Measurements from ENCODE around the gene C19orf12.

Gene C19orf12

DNA sequence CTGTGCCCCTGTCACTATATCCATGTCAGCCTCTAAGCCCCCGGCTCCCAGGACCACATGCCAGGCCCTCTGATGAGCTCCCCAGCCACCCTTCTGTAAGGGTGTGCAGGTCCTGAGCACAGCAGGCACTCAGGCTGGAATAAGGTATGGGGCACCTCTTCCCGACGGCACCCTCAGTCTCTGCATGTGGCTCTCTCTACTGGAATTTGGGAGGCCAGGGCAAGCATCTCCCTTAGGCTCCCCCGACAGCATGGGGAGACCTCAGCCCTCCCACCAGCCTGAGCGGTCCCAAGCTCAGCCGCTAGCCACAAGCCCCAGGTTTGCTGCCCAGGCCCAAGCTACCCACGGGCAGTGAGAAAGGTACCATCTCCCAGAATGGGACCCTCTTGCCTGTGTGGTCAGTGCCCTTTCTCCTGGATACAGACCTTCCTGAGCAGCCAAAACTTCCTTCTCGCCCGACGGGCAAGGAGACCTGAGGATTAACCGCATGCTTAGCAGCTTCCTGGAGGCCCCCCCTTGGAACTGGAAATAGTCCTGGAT, 22.5 kb upstream of the C19orf12 start:
- TF ChIP-seq, protein P1, sequence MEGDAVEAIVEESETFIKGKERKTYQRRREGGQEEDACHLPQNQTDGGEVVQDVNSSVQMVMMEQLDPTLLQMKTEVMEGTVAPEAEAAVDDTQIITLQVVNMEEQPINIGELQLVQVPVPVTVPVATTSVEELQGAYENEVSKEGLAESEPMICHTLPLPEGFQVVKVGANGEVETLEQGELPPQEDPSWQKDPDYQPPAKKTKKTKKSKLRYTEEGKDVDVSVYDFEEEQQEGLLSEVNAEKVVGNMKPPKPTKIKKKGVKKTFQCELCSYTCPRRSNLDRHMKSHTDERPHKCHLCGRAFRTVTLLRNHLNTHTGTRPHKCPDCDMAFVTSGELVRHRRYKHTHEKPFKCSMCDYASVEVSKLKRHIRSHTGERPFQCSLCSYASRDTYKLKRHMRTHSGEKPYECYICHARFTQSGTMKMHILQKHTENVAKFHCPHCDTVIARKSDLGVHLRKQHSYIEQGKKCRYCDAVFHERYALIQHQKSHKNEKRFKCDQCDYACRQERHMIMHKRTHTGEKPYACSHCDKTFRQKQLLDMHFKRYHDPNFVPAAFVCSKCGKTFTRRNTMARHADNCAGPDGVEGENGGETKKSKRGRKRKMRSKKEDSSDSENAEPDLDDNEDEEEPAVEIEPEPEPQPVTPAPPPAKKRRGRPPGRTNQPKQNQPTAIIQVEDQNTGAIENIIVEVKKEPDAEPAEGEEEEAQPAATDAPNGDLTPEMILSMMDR (IDR thresholded peaks at IDR 0.05; ENCODE audit: extremely low read depth, insufficient read depth, missing control alignments), result no peak
- in situ Hi-C loops (cut with MboI; ENCODE audit: low pct_unique_long_range_greater_than_20kb, low sequenced_read_pairs, unreplicated experiment), result loop anchor here (25.0 kb wide), 1 partner anchor 925 kb away; no protein-coding TSS in a partner anchor
- no peak for DNase-seq (ENCODE audit: low spot score)

DNA sequence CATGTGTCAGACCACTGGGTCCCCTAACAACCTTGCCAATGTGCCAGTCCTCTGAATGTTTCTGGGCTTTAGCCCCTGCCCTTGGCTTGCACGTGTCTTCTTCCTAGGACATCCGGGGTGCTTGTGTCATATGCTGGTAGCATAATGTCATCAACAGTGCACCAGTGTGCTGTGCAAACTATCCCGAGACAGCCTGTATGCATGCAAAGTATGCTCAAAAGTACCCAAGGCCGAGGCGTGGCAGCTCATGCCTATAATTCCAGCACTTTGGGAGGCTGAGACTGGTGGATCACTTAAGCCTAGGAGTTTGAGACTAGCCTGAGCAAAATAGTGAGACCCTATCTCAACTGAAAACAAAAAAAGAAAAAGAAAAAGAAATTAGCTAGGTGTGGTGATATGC, 20.8 kb upstream of the C19orf12 start:
- in situ Hi-C loops (cut with MboI; ENCODE audit: low pct_unique_long_range_greater_than_20kb, low sequenced_read_pairs, unreplicated experiment), result loop anchor here (25.0 kb wide), 1 partner anchor 926 kb away; no protein-coding TSS in a partner anchor
- TF ChIP-seq, protein P1 (IDR thresholded peaks at IDR 0.05; ENCODE audit: extremely low read depth, insufficient read depth, missing control alignments), result no peak
- no peak for DNase-seq (ENCODE audit: low spot score)

- TF ChIP-seq, protein P1 (IDR thresholded peaks at IDR 0.05; ENCODE audit: extremely low read depth, insufficient read depth, missing control alignments), result no peak
- DNase-seq (ENCODE audit: low spot score), result no peak
- in situ Hi-C loops (cut with MboI; ENCODE audit: low pct_unique_long_range_greater_than_20kb, low sequenced_read_pairs, unreplicated experiment), result loop anchor here (25.0 kb wide), 1 partner anchor 931 kb away; no protein-coding TSS in a partner anchor
Observed at GRCh38 chr19:29731331-29731850, 16.3 kb upstream of the C19orf12 start.

DNA sequence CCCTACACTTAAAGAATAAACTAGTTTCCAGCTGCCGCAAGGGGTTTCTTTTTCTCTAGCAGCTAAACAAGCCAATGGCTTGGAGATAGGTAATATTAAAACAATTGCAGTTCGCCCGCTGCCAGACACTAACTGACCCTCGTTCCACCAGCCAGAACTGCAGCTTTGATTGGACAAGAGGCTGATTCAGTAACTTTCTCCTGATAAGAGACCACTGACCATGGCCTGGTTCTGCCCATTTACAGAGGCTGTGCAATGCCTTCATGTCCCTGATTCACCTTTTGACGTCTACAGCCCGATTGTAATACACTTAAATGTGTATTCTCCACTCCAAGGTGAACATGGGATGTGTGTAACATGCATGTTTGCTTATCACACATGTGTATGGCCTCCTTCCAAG, 12.8 kb upstream of the C19orf12 start:
- in situ Hi-C loops (cut with MboI; ENCODE audit: low pct_unique_long_range_greater_than_20kb, low sequenced_read_pairs, unreplicated experiment), result loop anchor here (25.0 kb wide), 1 partner anchor 934 kb away; no protein-coding TSS in a partner anchor
- TF ChIP-seq, protein P1 (IDR thresholded peaks at IDR 0.05; ENCODE audit: extremely low read depth, insufficient read depth, missing control alignments), result no peak
- DNase-seq (ENCODE audit: low spot score), result no peak

GRCh38 chr19:29724746-29725145, 9.7 kb upstream of the C19orf12 start:
- no peak for DNase-seq (ENCODE audit: low spot score)
- in situ Hi-C loops (cut with MboI; ENCODE audit: low pct_unique_long_range_greater_than_20kb, low sequenced_read_pairs, unreplicated experiment), result loop anchor here (25.0 kb wide), 1 partner anchor 938 kb away; no protein-coding TSS in a partner anchor
- TF ChIP-seq, protein P1 (IDR thresholded peaks at IDR 0.05; ENCODE audit: extremely low read depth, insufficient read depth, missing control alignments), result no peak

- in situ Hi-C loops (cut with MboI; ENCODE audit: low pct_unique_long_range_greater_than_20kb, low sequenced_read_pairs, unreplicated experiment), result no loop called here
- TF ChIP-seq, protein P1 (IDR thresholded peaks at IDR 0.05; ENCODE audit: extremely low read depth, insufficient read depth, missing control alignments), result no peak
- DNase-seq (ENCODE audit: low spot score), result no peak
Observed at GRCh38 chr19:29724102-29724641, 9.1 kb upstream of the C19orf12 start.
